ENCODE data around the gene ZNF497.
"Not testable (repeated sequence)": the region's sequence is repeated elsewhere in the genome, so short reads cannot be mapped to it uniquely, and the experiment has no call there.

Gene ZNF497

GRCh38 chr19:58319241-58319640, 43.3 kb downstream of the ZNF497 start:
- Histone ChIP-seq H3K4me1 (ENCODE audit: insufficient read depth, low read length) (no peaks in the 10 kb centered on the region), H2AFZ (ENCODE audit: low read depth, low read length) (no peak overlapping the region), H3K27me3 (ENCODE audit: insufficient read depth, low read length) (no peaks in the 10 kb centered on the region), H3K9me3 (ENCODE audit: low read length) (peaks cover 9% of the 10 kb centered on the region), H3K4me3 (ENCODE audit: low read length) (no peak overlapping the region), H3K36me3 (ENCODE audit: insufficient read depth, low read length) (peaks cover 24% of the 10 kb centered on the region)

DNA sequence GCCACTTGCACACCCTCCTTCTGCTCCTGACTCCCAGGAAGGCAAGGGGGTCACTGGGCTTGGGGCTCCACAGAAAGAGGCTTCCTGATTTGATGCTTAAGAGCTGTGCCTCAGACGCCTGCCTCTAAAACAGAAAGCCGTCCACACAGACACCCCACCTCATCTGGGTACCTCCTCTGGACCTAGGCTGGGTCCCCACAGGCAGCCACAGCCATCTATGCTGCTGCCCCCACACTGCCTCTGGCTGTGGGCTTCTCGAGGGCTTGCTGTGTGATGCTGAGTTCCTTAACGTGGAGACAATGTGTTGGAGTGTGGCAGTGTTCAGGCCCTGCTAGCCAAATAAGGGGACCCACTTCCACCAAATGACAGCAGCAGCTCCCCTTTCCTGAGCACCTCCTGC, 44.3 kb downstream of the ZNF497 start:
- Histone ChIP-seq H3K4me3 (ENCODE audit: low read length) (no peak overlapping the region), H3K9me3 (ENCODE audit: low read length) (peaks cover 9% of the 10 kb centered on the region), H2AFZ (ENCODE audit: low read depth, low read length) (no peak overlapping the region), H3K4me1 (ENCODE audit: insufficient read depth, low read length) (no peaks in the 10 kb centered on the region), H3K36me3 (ENCODE audit: insufficient read depth, low read length) (peaks cover 32% of the 10 kb centered on the region), H3K27me3 (ENCODE audit: insufficient read depth, low read length) (no peaks in the 10 kb centered on the region)

DNA sequence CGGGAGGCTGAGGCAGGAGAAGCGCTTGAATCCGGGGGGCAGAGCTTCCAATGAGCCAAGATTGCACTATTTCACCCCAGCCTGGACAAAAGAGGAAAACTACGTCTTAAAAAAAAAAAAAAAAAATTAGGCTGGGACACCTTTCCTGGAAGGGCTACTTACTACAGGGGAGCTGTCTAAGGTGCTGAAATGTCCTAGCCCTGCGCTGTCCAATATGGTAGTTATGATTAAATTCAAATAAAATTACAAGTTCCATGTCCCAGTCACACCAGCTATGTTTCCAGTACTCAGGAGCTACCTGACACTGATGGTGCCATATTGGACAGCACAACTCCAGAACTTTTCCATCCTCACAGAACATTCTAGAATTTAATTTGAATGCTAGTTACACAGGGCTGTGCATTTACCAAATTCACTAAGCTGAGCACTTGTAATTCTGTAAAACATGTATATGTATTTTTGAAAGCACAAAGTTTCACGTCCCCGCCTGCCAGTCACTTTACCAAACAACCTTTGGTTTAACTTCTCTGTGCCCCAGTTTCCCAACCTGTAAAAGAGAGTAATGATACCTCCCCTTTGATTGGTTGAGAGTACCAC, 45.0 kb downstream of the ZNF497 start:
- H3K36me3 ChIP-seq (ENCODE audit: insufficient read depth, low read length), result peaks cover 39% of the 10 kb centered on the region
- H3K9me3 ChIP-seq (ENCODE audit: low read length), result peaks cover 12% of the 10 kb centered on the region
- no peak overlapping the region for H2AFZ ChIP-seq (ENCODE audit: low read depth, low read length)
- H3K4me1 ChIP-seq (ENCODE audit: insufficient read depth, low read length), result no peaks in the 10 kb centered on the region
- H3K27me3 ChIP-seq (ENCODE audit: insufficient read depth, low read length), result no peaks in the 10 kb centered on the region
- no peak overlapping the region for H3K4me3 ChIP-seq (ENCODE audit: low read length)

GRCh38 chr19:58315580-58315979, 47.0 kb downstream of the ZNF497 start:
- no peak overlapping the region for H2AFZ ChIP-seq (ENCODE audit: low read depth, low read length)
- H3K36me3 ChIP-seq (ENCODE audit: insufficient read depth, low read length), result peaks cover 51% of the 10 kb centered on the region
- H3K27me3 ChIP-seq (ENCODE audit: insufficient read depth, low read length), result no peaks in the 10 kb centered on the region
- H3K4me3 ChIP-seq (ENCODE audit: low read length), result no peak overlapping the region
- H3K4me1 ChIP-seq (ENCODE audit: insufficient read depth, low read length), result no peaks in the 10 kb centered on the region
- H3K9me3 ChIP-seq (ENCODE audit: low read length), result peaks cover 20% of the 10 kb centered on the region

DNA sequence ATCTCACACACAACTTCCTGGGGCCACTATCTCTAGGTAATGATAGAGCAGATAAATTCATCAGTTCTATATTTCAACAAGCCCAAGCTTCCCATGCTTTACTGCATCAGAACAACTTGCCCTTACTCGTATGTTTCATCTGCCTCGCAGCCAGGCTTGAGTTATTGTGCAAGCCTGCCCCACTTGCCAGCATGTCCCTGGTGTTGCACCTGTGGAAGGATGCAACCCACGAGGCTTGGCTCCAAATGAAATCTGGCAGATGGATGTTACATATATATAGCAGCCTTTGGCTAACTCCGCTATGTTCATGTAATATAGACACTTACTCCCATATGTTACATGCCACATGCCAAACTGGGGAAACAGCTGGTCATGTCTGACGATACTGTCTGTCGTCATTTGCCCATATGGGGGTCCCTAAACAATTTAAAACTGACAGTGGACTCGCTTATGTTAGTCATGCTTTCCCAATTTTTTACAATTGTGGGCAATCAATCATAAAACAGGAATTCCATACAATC, 51.1 kb downstream of the ZNF497 start:
- no peaks in the 10 kb centered on the region for H3K27me3 ChIP-seq (ENCODE audit: insufficient read depth, low read length)
- H2AFZ ChIP-seq (ENCODE audit: low read depth, low read length), result no peak overlapping the region
- peaks cover 25% of the 10 kb centered on the region for H3K9me3 ChIP-seq (ENCODE audit: low read length)
- no peaks in the 10 kb centered on the region for H3K4me1 ChIP-seq (ENCODE audit: insufficient read depth, low read length)
- no peak overlapping the region for H3K4me3 ChIP-seq (ENCODE audit: low read length)
- peaks cover 79% of the 10 kb centered on the region for H3K36me3 ChIP-seq (ENCODE audit: insufficient read depth, low read length)

GRCh38 chr19:58310685-58311084, 51.9 kb downstream of the ZNF497 start:
- H3K36me3 ChIP-seq (ENCODE audit: insufficient read depth, low read length), result peaks cover 78% of the 10 kb centered on the region
- H2AFZ ChIP-seq (ENCODE audit: low read depth, low read length); H3K27me3 ChIP-seq (ENCODE audit: insufficient read depth, low read length); H3K4me3 ChIP-seq (ENCODE audit: low read length); H3K4me1 ChIP-seq (ENCODE audit: insufficient read depth, low read length): not testable (repeated sequence)
- H3K9me3 ChIP-seq (ENCODE audit: low read length), result peaks cover 25% of the 10 kb centered on the region

DNA sequence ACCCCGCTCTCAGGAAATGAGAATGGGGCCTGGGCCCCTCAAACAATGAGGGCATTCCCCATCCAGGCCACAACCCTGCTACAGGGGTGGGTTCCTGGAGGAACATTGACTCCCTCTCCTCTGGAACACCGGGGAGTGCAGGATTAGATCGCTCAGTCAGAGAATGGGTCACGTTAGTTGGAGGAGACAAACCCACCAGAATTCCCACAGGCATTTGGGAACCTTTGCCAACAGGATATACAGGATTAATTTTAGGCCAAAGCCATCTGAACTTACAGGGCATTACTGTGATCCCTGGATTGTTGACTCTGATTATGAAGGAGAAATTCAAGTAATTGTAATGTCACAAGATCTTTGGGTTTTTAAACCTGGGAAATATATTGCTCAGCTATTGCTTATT, 54.8 kb downstream of the ZNF497 start:
- H3K27me3 ChIP-seq (ENCODE audit: insufficient read depth, low read length), result no peaks in the 10 kb centered on the region
- H2AFZ ChIP-seq (ENCODE audit: low read depth, low read length), result no peak overlapping the region
- H3K36me3 ChIP-seq (ENCODE audit: insufficient read depth, low read length), result peaks cover 53% of the 10 kb centered on the region
- H3K4me3 ChIP-seq (ENCODE audit: low read length), result no peak overlapping the region
- peaks cover 10% of the 10 kb centered on the region for H3K4me1 ChIP-seq (ENCODE audit: insufficient read depth, low read length)
- H3K9me3 ChIP-seq (ENCODE audit: low read length), result peaks cover 13% of the 10 kb centered on the region

- H3K4me1 ChIP-seq (ENCODE audit: insufficient read depth, low read length), result peaks cover 10% of the 10 kb centered on the region
- peaks cover 49% of the 10 kb centered on the region for H3K36me3 ChIP-seq (ENCODE audit: insufficient read depth, low read length)
- H3K27me3 ChIP-seq (ENCODE audit: insufficient read depth, low read length), result no peaks in the 10 kb centered on the region
- no peak overlapping the region for H2AFZ ChIP-seq (ENCODE audit: low read depth, low read length)
- peaks cover 10% of the 10 kb centered on the region for H3K9me3 ChIP-seq (ENCODE audit: low read length)
- H3K4me3 ChIP-seq (ENCODE audit: low read length), result peak overlapping the region; percentile 85
Measured at GRCh38 chr19:58305932-58306323, 56.6 kb downstream of the ZNF497 start.

DNA sequence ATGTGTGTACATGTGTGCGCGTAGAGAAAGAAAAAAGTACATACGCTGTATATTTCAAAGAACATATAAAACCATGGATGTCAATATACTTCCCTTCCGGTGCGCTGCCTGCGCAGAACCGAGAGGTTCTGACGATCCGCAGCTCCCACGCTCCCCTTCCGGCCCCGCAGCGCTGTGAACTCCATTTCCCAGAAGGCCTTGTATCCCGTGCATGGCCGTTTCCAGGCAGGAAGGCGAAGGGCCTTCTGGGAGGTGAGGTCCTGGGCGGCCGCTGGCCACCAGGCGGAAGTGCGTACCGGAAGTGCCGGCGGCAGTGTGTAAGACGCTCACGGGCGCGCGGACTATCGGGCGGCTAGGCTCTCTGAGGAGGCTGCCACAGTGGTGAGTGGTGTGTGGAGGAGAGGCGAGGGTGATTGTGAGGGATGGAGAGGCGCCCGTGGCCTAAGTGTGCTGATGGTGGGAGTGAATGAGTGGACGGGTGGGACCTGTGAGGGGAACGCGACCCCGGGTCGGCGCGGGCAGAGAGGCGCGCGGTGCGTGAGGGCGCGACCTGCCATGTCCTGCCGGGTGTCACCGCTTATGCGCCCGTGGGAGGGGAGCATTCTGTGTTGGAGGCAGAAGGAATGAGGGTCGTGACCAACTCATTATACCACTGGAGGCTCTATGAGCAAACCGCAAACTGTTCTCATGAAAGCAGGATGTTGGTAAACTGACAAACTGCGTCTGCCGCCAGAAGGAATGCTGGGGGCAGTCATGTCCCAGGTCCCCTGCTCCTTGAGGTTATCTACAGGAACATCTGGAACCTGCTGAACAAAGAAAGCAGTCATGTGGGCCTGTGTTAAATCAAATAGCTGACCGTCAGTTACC, 57.3 kb downstream of the ZNF497 start, which contains the start of gene ERVK3-1:
Gene ERVK3-1 (plus strand): TSS at position 313 of the 867 bp plus-strand sequence. CDS start 6,792 bp downstream, outside the sequence.
- Histone ChIP-seq H3K4me3 (ENCODE audit: low read length) (peak within 1 kb of the TSS; percentile 85), H3K27me3 (ENCODE audit: insufficient read depth, low read length) (no peaks in the 10 kb centered on the region), H3K4me1 (ENCODE audit: insufficient read depth, low read length) (peaks cover 10% of the 10 kb centered on the region), H3K36me3 (ENCODE audit: insufficient read depth, low read length) (peaks cover 56% of the 10 kb centered on the region), H2AFZ (ENCODE audit: low read depth, low read length) (peak within 1 kb of the TSS; percentile 58), H3K9me3 (ENCODE audit: low read length) (peaks cover 16% of the 10 kb centered on the region)

- H2AFZ ChIP-seq (ENCODE audit: low read depth, low read length), result no peak overlapping the region
- peaks cover 62% of the 10 kb centered on the region for H3K36me3 ChIP-seq (ENCODE audit: insufficient read depth, low read length)
- no peaks in the 10 kb centered on the region for H3K27me3 ChIP-seq (ENCODE audit: insufficient read depth, low read length)
- H3K9me3 ChIP-seq (ENCODE audit: low read length), result peaks cover 21% of the 10 kb centered on the region
- peaks cover 10% of the 10 kb centered on the region for H3K4me1 ChIP-seq (ENCODE audit: insufficient read depth, low read length)
- H3K4me3 ChIP-seq (ENCODE audit: low read length), result peak overlapping the region; percentile 85
Measured at GRCh38 chr19:58304748-58305064, 57.8 kb downstream of the ZNF497 start.
